OCI-LY1 (cell line): Measurements from ENCODE around the gene MTHFSD.

Experiments
- H2AFZ ChIP-seq: fragments of 200-600 bp; sonication (generic), shearing (Covaris generic); 2 replicates; pipeline ENCODE4 v1.6.0; 2014; ENCODE audit warnings: antibody characterized with exemption, mild to moderate bottlenecking, low read length
- H3F3A ChIP-seq: fragments of 200-600 bp; sonication (generic), shearing (Covaris generic); 2 replicates; pipeline ENCODE4 v1.6.0; 2014; ENCODE audit warnings: mild to moderate bottlenecking, antibody characterized with exemption, low read length, moderate library complexity; ENCODE audit not compliant: insufficient read depth
- H3K27ac ChIP-seq: fragments of 200-600 bp; sonication (generic); 2 replicates; pipeline ENCODE4 v1.5.1; 2014; ENCODE audit warnings: low read length, mixed run types, mild to moderate bottlenecking, low read depth; ENCODE audit not compliant: poor library complexity, severe bottlenecking
- H3K27me3 ChIP-seq: fragments of 200-600 bp; sonication (generic); 2 replicates; pipeline ENCODE4 v1.6.0; 2014; ENCODE audit warnings: antibody characterized with exemption, mild to moderate bottlenecking, low read length, moderate library complexity; ENCODE audit not compliant: insufficient read depth
- H3K36me3 ChIP-seq: fragments of 200-600 bp; sonication (generic); 2 replicates; pipeline ENCODE4 v1.6.1; 2014; ENCODE audit warnings: mild to moderate bottlenecking, antibody characterized with exemption, low read length, moderate library complexity, mixed read lengths; ENCODE audit not compliant: insufficient read depth
- H3K4me1 ChIP-seq: fragments of 200-600 bp; sonication (generic); 2 replicates; pipeline ENCODE4 v1.5.1; 2014; ENCODE audit warnings: mild to moderate bottlenecking, low read length, moderate library complexity; ENCODE audit not compliant: insufficient read depth, severe bottlenecking
- H3K4me2 ChIP-seq: fragments of 200-600 bp; sonication (generic), shearing (Covaris generic); 2 replicates; pipeline ENCODE4 v1.6.1; 2014; ENCODE audit warnings: low read length
- H3K4me3 ChIP-seq: fragments of 200-600 bp; sonication (generic); 2 replicates; pipeline ENCODE4 v1.5.1; 2014; ENCODE audit warnings: low read length, low read depth, mild to moderate bottlenecking, mixed read lengths; ENCODE audit not compliant: poor library complexity, severe bottlenecking
- H3K79me2 ChIP-seq: fragments of 200-600 bp; shearing (Covaris generic); 2 replicates; pipeline ENCODE4 v1.6.1; 2016; ENCODE audit warnings: mixed run types, low read length, mixed read lengths; ENCODE audit not compliant: insufficient read depth
- H3K9ac ChIP-seq: fragments of 200-600 bp; sonication (generic), shearing (Covaris generic); 2 replicates; pipeline ENCODE4 v1.6.1; 2014; ENCODE audit warnings: mild to moderate bottlenecking, low read length, mixed read lengths
- H3K9me2 ChIP-seq: fragments of 200-600 bp; sonication (generic), shearing (Covaris generic); 2 replicates; pipeline ENCODE4 v1.6.1; 2014; ENCODE audit warnings: low read depth, mild to moderate bottlenecking, low read length, mixed read lengths
- H3K9me3 ChIP-seq: fragments of 200-600 bp; shearing (Covaris generic); 2 replicates; pipeline ENCODE4 v1.6.1; 2014; ENCODE audit warnings: low read length, mixed read lengths
- H4K20me1 ChIP-seq: fragments of 200-600 bp; sonication (generic), shearing (Covaris generic); 2 replicates; pipeline ENCODE4 v1.6.0; 2016; ENCODE audit warnings: mild to moderate bottlenecking, low read length; ENCODE audit not compliant: insufficient read depth
- CTCF ChIP-seq: fragments of 200-600 bp; sonication (generic), shearing (Covaris generic); IDR thresholded peaks from 2 replicates; pipeline ENCODE4 v1.5.1; 2017; ENCODE audit warnings: mild to moderate bottlenecking, antibody characterized with exemption, low read length, moderate library complexity, mixed read lengths
- EZH2 ChIP-seq: fragments of 200-600 bp; sonication (generic), shearing (Covaris generic); IDR thresholded peaks from 2 replicates; pipeline ENCODE4 v1.8.0; 2017; ENCODE audit warnings: borderline replicate concordance, mixed run types, mild to moderate bottlenecking, antibody characterized with exemption, low read length, moderate library complexity, mixed read lengths

MTHFSD gene

GRCh38 chr16:86580063-86580790 lies 25.2 kb upstream of the MTHFSD start:
- no peak overlapping the region for H2AFZ ChIP-seq

GRCh38 chr16:86579268-86580062 lies 24.4 kb upstream of the MTHFSD start:
- no peak overlapping the region for H3K9ac ChIP-seq
- H3K4me2 ChIP-seq, result no peak overlapping the region
- H3K9me2 ChIP-seq, result no peaks in the 10 kb centered on the region
- no peak overlapping the region for H3K27ac ChIP-seq
- no peaks in the 10 kb centered on the region for H3K79me2 ChIP-seq
- no peaks in the 10 kb centered on the region for H3F3A ChIP-seq
- no peaks in the 10 kb centered on the region for H4K20me1 ChIP-seq
- no peak overlapping the region for H2AFZ ChIP-seq
- peaks cover 56% of the 10 kb centered on the region for H3K36me3 ChIP-seq
- H3K9me3 ChIP-seq, result no peaks in the 10 kb centered on the region
- TF ChIP-seq EZH2, result no peak
- no peak for TF ChIP-seq CTCF
- peaks cover 26% of the 10 kb centered on the region for H3K4me1 ChIP-seq
- no peaks in the 10 kb centered on the region for H3K27me3 ChIP-seq
- no peak overlapping the region for H3K4me3 ChIP-seq

More at GRCh38 chr16:86580063-86580790, 25.2 kb upstream of the MTHFSD start:
- no peak overlapping the region for H3K4me2 ChIP-seq
- no peaks in the 10 kb centered on the region for H3K27me3 ChIP-seq
- H3K36me3 ChIP-seq, result peaks cover 54% of the 10 kb centered on the region
- no peak overlapping the region for H3K4me3 ChIP-seq
- no peaks in the 10 kb centered on the region for H3F3A ChIP-seq
- no peaks in the 10 kb centered on the region for H3K9me3 ChIP-seq
- peaks cover 23% of the 10 kb centered on the region for H3K4me1 ChIP-seq
- TF ChIP-seq EZH2, result no peak
- no peak for TF ChIP-seq CTCF
- no peaks in the 10 kb centered on the region for H4K20me1 ChIP-seq
- no peak overlapping the region for H3K9ac ChIP-seq
- no peak overlapping the region for H3K27ac ChIP-seq
- no peaks in the 10 kb centered on the region for H3K79me2 ChIP-seq
- no peaks in the 10 kb centered on the region for H3K9me2 ChIP-seq

- no peak overlapping the region for H2AFZ ChIP-seq
- no peaks in the 10 kb centered on the region for H3K9me2 ChIP-seq
- peaks cover 33% of the 10 kb centered on the region for H3K4me1 ChIP-seq
- H3K9ac ChIP-seq, result no peak overlapping the region
- TF ChIP-seq CTCF, result no peak
- TF ChIP-seq EZH2, result no peak
- no peaks in the 10 kb centered on the region for H4K20me1 ChIP-seq
- peaks cover 58% of the 10 kb centered on the region for H3K36me3 ChIP-seq
- H3K9me3 ChIP-seq, result no peaks in the 10 kb centered on the region
- H3F3A ChIP-seq, result no peaks in the 10 kb centered on the region
- H3K27ac ChIP-seq, result no peak overlapping the region
- H3K4me2 ChIP-seq, result no peak overlapping the region
- no peak overlapping the region for H3K4me3 ChIP-seq
- H3K27me3 ChIP-seq, result no peaks in the 10 kb centered on the region
- no peaks in the 10 kb centered on the region for H3K79me2 ChIP-seq
Measured at GRCh38 chr16:86578611-86579267, 23.7 kb upstream of the MTHFSD start.
